Measurements from ENCODE around the gene PRKAR2A.

DNA sequence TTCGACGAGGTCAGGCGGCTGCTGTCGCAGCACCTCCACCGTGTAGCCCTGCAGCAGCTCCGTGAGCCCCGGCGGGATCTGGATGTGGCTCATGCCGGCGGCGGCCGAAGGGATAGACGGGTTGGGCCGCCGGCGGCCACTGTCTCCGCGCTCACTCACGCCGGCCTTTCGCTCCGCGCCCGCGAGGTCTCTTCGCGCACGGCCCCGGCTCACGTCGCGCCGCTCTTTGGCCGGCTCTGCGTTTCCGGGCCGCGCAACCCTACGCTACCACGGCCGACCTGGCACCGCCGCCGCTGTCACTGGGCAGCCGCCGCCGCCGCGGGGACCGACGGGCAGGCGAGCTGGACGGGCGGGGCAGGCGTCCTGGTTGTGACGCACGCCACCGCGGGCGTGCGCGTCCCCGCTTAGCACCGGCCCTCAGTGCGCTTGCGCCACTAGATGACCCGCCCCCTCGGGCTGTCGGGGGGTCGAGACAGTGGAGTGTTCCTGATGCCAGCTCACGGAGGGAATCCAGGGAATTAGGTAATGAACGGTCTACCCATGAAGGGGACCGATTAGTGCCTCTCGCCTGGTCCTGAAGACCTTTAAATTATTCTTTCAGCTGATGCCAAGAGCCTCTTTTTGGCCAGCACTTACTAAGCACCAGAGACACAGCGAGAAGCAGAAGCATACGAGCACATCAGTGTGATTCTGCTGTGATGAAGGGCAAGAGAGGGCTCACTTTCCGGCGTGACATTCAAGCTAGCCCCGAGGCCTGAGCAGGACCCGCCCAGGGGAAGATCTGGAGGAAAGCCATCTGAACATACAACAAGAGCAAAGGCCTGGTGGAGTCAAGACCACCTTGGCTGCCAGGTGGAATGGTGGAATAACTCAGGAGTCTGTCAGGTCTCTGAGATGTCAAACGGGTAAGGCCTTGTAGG lies at the start of gene PRKAR2A:
- TF ChIP-seq, protein P1, sequence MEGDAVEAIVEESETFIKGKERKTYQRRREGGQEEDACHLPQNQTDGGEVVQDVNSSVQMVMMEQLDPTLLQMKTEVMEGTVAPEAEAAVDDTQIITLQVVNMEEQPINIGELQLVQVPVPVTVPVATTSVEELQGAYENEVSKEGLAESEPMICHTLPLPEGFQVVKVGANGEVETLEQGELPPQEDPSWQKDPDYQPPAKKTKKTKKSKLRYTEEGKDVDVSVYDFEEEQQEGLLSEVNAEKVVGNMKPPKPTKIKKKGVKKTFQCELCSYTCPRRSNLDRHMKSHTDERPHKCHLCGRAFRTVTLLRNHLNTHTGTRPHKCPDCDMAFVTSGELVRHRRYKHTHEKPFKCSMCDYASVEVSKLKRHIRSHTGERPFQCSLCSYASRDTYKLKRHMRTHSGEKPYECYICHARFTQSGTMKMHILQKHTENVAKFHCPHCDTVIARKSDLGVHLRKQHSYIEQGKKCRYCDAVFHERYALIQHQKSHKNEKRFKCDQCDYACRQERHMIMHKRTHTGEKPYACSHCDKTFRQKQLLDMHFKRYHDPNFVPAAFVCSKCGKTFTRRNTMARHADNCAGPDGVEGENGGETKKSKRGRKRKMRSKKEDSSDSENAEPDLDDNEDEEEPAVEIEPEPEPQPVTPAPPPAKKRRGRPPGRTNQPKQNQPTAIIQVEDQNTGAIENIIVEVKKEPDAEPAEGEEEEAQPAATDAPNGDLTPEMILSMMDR (IDR thresholded peaks at IDR 0.05): no peak
- TF ChIP-seq POLR2A (IDR thresholded peaks at IDR 0.05): no peak
